Head of caudate nucleus (tissue), 42 donors: ENCODE data around the gene LAMA3.

Experiments
- DNase-seq, 42 donors: peaks; one replicate each; pipeline versions ENCODE4 v3.0.0 to v3.0.0-alpha.2; 2020 to 2021; ENCODE audit warnings: mixed read lengths in 7 of 42
- intact Hi-C: fragments of 100-400 bp; cut with DNase I; formaldehyde crosslinking; loops from one replicate; pipeline ENCODE4 v1.15.0; 2022

Gene LAMA3

GRCh38 chr18:23752363-23752762 lies 63.1 kb downstream of the LAMA3 start:
- intact Hi-C loops = no loop called here
- no peak for DNase-seq

GRCh38 chr18:23752796-23753195 lies 63.5 kb downstream of the LAMA3 start:
- intact Hi-C loops = no loop called here
- peak in 32 of 42 donors; percentile 6 to 69 (median 35) for DNase-seq

DNA sequence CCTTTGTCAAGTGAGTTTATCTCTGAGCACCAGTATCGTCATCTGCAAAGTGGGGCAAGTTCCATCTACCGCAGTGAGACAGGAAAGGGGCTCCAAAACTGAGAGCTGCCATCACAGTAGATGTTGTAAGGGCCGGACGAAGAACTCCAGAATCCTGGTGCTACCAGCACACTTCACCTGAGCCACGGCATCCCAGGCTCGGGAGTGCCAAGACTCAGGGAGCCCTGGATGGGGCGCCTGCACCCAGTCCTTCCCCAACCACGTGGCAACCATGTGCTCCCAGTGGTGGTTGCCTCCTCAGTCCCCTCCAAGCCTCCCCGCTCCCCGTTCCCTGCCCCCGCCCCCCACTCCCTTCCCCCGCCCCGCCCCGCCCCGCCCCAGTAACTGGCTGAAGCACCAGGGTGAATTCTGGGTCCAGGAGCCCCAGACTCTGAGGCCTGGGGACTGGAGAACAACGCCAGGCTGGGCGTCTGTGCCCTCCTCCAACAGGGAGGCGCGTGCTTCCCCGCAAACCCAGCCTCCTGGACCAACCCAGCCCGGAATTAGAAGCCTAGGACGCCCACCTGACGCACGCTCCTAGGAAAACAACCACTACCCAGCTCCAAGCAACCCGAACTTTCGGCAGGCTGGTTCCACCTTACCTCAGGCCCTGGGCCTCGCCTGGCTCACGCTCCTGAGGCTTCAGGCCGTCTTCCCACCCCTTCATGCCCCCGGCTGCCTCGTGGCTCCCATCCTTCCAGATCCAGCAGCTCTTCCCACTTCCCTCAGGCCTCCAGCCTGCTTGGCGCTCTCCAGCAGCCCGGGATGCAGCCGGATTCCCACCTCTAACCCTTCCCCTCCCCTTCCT lies 67.6 kb downstream of the LAMA3 start:
- intact Hi-C loops = no loop called here
- no peak for DNase-seq

- no peak for DNase-seq
- intact Hi-C loops = no loop called here
Measured at GRCh38 chr18:23757437-23757733, 68.1 kb downstream of the LAMA3 start.

GRCh38 chr18:23758281-23758680 lies 69.0 kb downstream of the LAMA3 start:
- DNase-seq = no peak
- intact Hi-C loops = no loop called here

- intact Hi-C loops = no loop called here
- DNase-seq = no peak
Measured at GRCh38 chr18:23761941-23762340, 72.7 kb downstream of the LAMA3 start.

DNA sequence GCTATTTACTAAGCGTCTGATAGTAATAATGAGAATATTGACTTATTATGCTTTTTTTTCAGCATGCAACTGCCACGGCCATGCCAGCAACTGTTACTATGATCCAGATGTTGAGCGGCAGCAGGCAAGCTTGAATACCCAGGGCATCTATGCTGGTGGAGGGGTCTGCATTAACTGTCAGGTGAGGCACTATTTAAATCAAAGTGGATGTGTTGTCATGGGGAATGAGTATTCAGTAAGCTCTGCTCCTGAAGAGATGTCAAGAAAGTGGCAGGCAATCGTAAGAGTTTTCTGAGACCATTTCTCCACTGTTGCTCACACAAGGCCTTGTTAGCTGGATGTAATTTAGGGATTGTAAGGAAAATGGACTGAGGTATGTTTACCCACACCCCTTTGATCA lies 74.1 kb downstream of the LAMA3 start:
- intact Hi-C loops = no loop called here
- DNase-seq = no peak

GRCh38 chr18:23765931-23766330 lies 76.7 kb downstream of the LAMA3 start:
- intact Hi-C loops = no loop called here

DNA sequence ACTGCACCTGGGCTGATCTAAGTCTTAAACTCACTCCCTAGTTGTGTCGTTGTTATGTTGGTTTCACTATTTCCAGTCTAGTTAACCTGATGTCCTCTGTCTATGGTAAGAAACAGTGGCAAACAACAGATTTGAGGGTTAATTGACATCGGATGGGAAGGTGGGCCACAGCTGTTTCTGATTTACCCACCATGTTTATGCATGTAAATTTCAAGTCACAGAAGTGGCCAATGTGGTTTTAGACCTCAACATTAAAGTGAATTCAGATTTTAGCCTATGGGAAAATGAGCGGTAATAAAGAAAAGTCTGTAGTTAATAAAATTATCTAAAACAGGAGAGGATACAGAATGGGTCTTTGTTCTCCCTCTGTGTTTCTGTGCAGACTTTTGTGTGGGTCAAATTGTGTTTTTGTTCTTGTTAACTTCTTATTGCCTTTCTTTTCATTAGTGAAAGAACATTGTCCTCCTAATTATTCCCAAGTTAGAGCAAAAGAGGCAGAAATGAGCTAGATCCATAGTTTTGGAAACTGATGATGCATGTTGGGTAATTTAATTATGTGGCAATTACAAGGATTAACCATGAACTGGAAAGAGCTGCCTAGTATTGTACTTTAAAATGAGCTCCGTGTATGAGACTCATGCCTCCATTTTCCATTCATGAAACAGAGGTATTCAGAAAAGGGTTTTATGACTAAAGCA lies 83.2 kb downstream of the LAMA3 start:
- DNase-seq = no peak
- intact Hi-C loops = no loop called here

More at GRCh38 chr18:23765931-23766330, 76.7 kb downstream of the LAMA3 start:
- DNase-seq = no peak

- peak in 1 of 42 donors; percentile 5 for DNase-seq
- intact Hi-C loops = no loop called here
Measured at GRCh38 chr18:23776306-23776705, 87.1 kb downstream of the LAMA3 start.

DNA sequence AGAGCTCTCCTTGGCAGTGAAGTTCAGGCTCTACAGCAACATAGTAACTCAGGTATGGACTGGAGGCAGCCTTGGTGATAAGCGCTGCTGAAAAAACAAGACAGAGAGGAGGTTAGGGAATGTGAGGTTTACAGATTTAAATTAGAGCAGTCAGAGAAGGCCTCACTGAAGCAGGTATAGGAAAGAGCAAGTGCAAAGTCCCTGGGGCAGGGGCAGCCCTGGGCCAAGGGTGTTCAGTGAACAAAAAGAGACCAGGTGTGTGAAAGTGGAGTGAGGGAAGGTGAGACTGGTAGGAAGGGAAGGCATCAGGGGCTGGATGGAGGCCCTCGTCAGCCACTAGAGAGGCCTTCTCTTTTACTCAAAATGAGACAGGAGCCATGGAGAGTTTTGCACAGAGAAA lies 89.6 kb downstream of the LAMA3 start:
- DNase-seq = no peak
- intact Hi-C loops = no loop called here

- intact Hi-C loops = no loop called here
- DNase-seq = no peak
Measured at GRCh38 chr18:23779696-23780303, 90.5 kb downstream of the LAMA3 start.

DNA sequence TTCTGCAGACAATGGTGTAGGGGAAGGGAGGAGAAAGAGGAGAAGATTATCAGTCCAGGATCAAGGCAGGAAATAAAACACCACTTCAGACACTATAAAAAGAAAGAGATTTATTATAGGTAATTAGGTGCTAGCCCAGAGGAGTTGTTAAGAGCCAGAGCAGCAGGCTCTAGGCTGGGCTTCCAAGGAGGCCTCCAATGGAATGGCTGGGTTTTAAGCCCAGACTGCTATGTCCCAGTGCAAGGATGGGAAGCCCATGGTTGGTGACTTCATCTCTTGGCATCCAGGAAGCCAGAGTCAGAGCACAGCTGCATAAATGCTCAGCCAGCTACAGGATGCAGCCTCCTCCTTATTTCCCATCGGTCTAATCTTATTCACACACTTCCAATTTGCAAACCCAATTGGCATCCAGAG lies 95.6 kb downstream of the LAMA3 start:
- no peak for DNase-seq
- intact Hi-C loops = no loop called here

- DNase-seq = no peak
- intact Hi-C loops = no loop called here
Measured at GRCh38 chr18:23793051-23793450, 103.8 kb downstream of the LAMA3 start.

DNA sequence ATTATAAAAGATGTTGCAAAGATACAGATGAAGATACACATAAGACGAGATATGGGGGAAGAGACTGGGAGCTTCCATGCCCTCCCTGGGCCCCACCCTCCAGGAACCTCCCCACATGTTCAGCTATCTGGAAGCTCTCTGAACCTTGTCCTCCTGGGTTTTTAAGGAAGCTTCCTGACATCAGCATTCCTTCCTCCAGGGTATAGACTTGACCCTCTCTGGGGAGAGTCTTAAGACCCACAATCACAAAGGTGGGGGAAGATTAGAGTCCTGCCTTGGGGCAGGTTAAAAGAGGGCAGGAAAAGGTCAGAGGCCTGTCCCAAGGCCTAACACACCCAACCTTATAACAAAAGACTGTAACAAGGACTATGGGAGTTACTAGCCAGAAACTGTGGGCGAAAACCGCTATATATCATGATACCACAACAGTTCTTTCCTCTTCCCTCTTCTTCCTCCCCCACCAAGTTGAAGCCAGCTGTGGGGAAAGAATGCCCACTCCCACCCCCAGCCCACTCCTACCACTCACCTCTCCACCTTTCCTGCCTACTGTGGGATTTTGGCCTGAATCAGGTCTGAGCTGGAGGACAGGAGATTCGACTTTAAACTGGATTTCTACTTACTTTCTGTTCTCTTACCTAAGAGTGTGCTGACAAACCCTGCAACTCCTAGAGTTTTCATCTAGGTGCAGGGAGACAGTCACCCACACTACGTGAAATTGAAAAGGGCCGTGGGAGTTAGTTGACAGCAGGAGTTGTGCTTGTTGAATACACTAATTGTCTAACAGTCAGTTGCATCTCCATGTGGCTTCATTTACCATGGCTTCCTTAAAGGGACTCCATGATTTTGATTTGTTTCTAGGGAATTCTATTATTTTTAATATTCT lies 105.0 kb downstream of the LAMA3 start:
- peak in 31 of 42 donors; percentile 6 to 91 (median 55) for DNase-seq
- intact Hi-C loops = no loop called here

GRCh38 chr18:23798249-23798648 lies 109.0 kb downstream of the LAMA3 start:
- no peak for DNase-seq
- intact Hi-C loops = no loop called here

DNA sequence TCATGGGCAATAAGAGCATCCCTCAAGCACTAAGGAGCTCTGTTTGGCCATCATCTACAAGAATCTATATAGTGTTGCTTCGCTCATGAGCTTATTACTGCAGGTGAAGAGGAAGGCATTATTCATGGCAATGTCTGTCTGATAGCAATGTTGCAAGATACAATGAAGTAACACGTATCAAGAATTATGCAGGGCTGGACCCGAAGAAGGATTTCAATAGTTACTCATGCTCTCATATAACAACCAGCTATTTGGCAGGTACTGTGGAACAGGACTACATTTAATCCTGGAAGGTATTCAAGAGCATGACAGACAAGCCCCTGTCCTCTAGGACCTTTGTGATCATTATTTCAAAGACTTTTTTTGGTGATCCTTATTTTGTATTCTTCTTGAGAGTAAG lies 109.6 kb downstream of the LAMA3 start:
- no peak for DNase-seq
- intact Hi-C loops = no loop called here

- intact Hi-C loops = no loop called here
- no peak for DNase-seq
Measured at GRCh38 chr18:23799540-23799939, 110.3 kb downstream of the LAMA3 start.

- no peak for DNase-seq
- intact Hi-C loops = no loop called here
Measured at GRCh38 chr18:23800902-23801301, 111.6 kb downstream of the LAMA3 start.
